Aortic smooth muscle cell (primary cell): Measurements from ENCODE around the gene STOML3. TPM values are rescaled to one million over a fixed set of nuclear protein-coding genes. Genes with fewer than 3 reads are reported as not detected.

ENCODE experiments used
- total RNA-seq: library from RNA; depleted of rRNA; stranded (reverse); fragments of >200 nt; gene quantifications from 2 replicates; pipeline ENCODE4 v1.2.3, GENCODE V29; 2014

STOML3 gene
- not detected in 2 replicates for total RNA-seq

GRCh38 chr13:38990693-38991092, at the start of gene STOML3:
Gene STOML3, minus strand, starts transcription at chr13:38990831. Its CDS starts 110 bp downstream, at chr13:38990721.

GRCh38 chr13:39037880-39038568, 47.4 kb upstream of the STOML3 start, which contains the start of the genes NHLRC3 and PROSER1:
Gene NHLRC3, plus strand, starts transcription at chr13:39038456. Its CDS starts 184 bp downstream, at chr13:39038640.
Gene PROSER1, minus strand, starts transcription at chr13:39038089. Its CDS starts 847 bp downstream, at chr13:39037242.

Other genes with a start within 250 kb of the STOML3 start
- gene PROSER1, start 47.3 kb upstream of the STOML3 start, total RNA-seq: 5.2 and 11.6 TPM in 2 replicates
- gene NHLRC3, start 47.6 kb upstream of the STOML3 start, total RNA-seq: 25.1 and 25.7 TPM in 2 replicates